ENCODE results near the gene GNG2.

The GNG2 gene

DNA sequence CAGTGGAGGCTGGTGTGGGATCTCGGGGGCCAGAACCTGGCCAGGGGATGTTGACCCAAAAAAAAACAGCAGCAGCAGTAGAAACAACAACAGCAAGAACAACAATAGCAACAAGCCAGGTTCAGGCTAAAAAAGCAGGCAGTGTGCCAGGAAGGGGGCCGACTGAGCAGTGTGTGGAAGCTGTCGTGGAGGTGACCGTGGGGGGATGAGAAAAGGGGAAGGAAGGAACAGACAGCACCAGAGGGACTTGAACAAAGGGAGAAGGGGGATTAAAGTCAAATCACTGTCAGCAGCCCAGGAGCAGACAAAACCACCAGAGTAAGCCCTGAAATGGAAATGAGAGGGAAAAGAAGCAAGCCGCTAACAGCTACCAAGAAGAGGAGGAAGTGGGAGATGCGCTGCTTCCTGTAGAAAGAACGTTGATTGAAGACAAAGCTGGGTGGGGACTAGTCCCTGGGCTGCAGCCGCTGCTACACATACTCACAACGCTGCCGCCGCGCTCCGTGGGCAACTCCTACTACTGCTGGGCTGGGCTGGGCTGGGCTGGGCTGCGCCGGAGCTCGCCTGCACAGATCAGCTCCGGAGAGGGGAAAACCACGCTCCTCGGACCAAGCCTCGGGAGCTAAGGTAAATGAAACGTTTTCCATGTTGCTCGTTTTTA, at the start of gene GNG2:
Gene GNG2 (plus strand): TSS at position 449 of the 661 bp plus-strand sequence. CDS start 90,067 bp downstream, outside the sequence.
- DNase-seq (ENCODE audit: low read depth): no peak

DNA sequence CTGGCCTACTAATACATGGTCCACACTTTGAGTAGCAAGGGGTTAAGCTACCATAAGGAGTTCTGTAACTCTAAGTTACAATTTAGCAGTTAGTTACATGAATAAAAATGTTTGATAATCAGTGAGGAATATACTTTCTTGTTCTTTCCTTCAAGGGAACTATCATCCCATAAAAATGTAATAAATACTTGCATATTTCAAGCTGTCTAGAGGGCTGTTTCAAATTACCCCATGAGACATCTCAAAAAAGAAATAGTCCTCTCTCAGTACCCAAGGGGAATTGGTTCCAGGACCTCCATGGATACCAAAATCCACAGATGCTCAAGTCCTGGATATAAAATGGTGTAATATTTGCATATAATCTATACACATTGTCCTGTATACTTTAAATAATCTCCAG, 48.7 kb upstream of the GNG2 start:
- DNase-seq (ENCODE audit: low read depth): no peak

DNA sequence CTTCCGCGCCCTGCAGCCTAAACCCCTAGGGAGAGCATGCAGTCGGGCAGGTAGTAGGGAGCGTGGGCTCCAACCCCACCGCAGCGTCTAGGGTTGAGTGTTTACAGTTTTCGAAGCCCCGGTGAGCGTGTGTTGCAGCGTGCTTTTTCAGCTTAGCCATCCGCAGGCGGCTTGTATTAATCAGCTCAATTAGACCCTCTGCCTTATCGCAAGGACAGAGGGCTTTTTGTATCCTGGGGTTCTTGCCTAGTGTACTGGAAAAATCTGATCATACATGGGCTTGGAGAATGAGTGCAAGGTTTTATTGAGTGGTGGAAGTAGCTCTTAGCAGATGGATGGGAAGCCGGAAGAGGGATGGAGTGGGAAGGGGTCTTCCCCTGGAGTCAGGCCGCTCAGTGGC, 44.4 kb upstream of the GNG2 start:
- no peak for DNase-seq (ENCODE audit: low read depth)

DNA sequence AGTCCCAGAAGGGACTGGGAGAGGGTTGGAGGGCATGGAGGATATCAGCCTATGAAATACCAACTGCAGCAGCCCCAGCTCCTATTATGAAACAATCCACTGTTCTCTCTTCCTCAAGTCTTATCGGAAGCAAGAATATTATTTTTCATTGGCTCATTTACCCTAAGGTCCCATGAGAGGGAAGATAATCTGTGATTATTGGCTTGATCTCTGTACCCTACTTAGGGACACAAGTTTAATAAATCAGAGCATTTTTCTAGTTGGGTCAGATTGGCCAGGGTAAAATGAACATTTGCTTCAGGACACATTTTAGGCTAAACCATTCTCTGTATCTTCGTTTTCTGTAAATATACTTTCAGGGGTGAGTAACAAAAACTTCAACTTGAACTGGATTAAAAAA, 43.1 kb upstream of the GNG2 start:
- DNase-seq (ENCODE audit: low read depth): no peak

DNA sequence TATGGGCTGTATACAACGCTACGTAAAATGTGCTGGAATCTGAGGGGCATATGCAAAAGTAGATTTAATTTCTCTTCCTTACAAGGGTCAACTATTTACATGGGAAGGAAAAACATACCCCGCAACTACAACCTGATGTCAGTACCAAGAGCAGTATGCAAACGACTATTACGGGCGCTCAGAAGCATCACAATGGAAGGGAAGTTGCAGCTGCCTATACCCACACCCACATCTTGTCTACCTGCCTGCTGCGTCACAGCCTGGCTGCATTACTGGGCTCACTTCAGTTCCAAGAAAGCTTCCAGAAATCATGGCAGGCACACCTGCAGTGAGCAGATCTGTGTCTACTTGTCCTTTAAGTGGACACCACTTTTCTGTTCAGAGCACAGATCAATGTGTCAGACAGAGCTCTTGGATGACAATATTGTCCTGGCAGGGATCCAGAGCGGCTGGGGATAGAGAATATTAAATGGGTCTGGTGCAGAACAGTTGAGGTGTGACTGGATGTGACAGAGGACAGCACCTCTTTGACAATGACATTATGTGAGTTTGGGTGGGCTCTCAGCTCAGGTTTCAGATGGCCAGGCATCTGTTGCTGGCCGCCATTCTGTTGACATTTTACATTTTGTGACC, 41.5 kb upstream of the GNG2 start:
- no peak for DNase-seq (ENCODE audit: low read depth)

DNA sequence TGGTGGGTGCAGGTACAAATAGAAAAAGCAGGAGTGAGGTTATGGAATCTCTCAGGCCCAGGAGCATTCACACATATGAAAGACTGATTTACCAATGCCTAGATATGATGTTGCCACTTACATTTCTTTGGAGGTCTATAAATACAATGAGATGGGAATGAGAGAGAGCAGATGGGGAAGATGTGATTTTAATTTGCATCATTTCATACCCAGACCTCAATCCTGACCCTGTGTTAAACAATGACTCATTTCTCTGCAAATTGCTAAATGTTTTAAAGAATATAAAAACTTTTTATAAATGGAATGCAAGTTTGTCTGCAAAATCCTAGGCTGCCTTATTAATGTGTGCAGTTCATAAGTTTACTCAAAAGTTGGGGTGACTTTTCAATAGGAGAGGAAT, 38.6 kb upstream of the GNG2 start:
- no peak for DNase-seq (ENCODE audit: low read depth)

DNA sequence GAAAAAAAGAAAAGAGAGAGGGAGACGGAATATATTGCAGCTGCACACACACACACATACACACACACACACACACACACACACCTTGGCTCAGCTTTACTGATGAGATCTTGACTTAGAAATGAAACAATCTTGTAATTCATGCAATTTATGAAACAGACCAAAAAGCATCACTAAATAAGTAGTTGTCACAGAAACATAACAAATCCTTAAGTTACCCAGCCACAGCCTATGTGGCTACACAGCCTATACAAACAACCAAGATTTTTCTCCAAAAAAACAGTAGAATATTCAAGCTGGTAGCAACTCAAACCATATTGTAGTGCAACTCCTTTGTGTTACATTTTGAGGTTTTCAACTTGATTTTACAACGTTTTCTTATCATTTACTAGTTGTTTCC, 37.9 kb upstream of the GNG2 start:
- no peak for DNase-seq (ENCODE audit: low read depth)

DNA sequence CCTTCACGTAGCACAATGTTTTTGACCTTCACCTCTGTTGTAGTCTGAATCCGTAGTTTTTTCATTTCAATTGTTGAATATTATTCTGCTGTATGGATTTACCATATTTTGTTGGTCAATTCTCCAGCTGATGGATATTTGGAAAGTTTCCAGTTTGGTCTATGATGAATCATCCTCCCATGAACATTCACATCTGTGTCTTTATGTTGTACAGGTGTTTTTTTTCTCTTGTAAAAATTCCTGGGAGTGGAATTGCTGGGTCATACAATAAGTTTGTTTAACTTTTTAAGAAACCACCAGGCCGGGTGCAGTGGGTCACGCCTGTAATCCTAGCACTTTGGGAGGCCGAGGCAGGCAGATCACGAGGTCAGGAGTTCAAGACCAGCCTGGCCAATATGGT, 36.7 kb upstream of the GNG2 start:
- no peak for DNase-seq (ENCODE audit: low read depth)

DNA sequence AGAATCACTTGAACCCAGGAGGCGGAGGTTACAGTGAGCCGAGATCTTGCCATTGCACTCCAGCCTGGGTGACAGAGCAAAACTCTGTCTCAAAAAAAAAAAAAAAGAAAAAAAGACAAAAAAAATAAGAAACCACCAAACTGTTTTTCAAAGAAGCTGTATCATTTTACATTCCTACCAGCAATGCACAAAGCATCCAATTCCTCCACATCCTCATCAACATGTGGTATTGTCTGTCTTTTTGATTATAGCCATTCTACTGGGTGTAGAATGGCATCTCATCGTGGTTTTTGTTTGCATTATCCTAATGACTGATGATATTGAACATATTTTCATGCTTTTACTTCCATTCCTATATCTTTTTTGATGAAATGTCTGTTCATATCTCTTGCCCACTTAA, 36.2 kb upstream of the GNG2 start:
- DNase-seq (ENCODE audit: low read depth): no peak

DNA sequence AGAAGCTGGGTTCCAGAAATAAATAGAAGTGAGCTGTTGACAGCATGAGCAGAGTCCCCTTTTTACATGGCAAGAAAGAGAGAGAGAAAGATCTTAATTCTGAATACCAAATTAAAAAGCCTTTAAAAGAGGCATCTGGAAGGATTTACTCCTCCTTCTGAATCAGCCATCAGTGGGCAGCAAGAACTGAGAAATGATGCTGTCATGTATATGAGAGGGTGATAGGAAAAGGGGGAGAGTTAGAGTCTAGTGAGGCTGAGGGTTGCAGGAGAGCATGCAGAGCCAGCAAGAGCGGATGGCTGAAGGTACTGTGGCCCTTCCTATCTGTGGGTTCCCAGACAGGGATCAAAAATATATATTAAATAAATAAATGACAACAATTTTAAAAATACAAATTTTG, 34.5 kb upstream of the GNG2 start:
- DNase-seq (ENCODE audit: low read depth): no peak

DNA sequence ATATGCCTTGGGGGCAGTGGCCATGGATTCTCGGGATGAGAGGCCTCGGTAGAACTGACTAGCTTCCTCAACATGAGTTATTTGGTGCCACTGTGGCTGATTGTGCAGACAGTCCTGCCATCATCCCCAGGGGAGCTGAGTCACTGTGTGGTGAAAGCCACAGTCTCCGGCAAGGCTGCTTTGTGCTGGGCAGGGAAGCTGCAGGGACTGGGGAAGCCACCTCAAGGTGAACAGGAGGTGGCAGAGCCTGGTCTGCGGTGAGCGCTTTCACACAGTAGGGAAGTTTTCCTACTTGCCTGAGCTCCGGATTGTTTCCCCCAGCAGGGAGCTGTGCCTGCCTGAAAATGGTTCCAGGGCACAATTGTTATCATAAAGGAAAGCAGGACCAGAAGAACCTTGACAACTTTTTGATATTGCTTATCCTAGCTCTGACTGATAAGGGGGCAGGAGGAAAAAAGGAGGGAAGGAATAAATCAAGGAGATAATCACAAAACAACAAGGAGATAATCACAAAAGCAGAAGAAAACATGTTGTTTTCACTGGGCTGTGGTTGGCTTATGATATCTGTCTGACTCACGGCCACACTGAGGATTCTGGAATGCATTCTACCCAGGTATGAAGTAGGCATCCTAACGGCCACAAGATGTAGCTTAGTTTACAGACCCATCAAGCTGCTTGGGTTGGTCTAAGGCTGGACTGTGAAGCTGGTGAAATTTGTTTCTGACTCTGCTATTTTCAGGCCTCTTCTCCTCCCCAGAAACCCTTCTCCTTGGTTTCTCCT, 32.2 kb upstream of the GNG2 start:
- no peak for DNase-seq (ENCODE audit: low read depth)

DNA sequence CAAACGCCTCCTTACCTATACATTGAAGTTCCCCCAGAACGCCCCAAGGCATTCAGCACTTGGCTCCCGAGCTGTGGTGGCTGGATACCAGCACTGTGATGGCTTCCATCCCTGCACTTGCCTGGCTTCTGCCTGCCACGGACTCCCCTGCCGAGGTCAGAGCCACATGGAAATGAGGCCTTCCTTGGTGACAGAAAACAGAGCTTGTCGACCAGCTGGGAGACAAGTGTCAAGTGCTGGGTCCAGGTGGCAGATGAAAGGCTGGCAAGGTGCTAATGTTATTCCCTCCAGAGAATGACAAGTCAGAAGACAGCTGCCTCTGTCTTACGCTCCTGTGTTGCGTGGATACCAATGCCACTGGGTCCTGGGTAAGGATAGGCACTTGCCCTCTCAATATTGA, 26.2 kb upstream of the GNG2 start:
- no peak for DNase-seq (ENCODE audit: low read depth)

DNA sequence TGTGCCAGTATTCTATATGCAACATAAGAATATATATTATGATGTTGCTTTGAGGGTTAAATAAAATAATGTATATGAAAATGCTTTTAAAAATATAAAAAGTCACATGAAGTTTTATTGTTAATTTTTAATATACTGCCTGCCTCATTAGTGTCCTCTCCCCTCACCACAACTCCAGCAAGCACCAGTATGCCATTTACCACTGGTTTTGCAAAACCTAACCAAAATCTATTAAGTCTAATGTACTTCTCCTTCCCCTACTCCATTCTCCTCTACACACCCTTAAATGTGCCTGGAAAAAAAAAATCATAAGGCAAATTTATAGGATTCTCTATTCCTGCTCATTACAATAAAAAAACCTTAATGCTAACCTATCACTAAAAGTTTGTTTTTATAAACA, 24.0 kb upstream of the GNG2 start:
- DNase-seq (ENCODE audit: low read depth): no peak

DNA sequence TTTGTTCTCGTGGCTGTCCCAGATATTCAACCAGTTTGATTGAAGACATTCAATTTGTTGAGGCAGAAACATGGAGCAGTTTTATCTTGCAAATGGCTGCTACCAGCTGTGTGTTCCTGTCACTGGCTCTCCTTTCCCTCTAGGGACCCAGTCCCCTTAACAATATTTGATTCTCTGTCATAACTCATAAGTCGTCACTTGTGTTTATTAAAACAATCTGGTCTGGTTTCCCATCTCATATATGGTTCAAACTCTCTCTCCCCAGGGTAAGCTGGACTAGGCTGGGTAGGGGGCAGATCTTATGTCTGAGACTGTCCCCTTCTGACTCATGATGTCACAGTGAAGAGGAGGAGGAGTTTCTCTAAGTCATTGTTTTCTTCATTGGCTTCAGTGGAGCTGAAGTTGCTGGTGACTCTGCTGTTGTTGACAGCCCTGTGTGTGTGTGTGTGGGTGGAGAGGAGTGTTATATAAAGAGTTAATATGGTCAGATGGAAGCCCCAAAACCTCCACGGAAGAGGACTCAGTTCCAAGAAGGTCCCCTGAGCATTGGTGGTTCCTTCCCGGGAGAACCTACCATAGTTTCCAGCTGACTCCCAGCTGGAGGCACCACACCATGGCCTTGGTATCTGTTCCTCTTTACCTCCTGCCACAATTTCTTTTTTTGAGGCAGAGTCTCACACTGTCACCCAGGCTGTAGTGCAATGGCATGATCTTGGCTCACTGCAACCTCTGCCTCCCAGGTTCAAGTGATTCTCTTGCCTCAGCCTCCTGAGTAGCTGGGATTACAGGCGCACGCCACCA, 16.1 kb upstream of the GNG2 start:
- DNase-seq (ENCODE audit: low read depth): no peak

DNA sequence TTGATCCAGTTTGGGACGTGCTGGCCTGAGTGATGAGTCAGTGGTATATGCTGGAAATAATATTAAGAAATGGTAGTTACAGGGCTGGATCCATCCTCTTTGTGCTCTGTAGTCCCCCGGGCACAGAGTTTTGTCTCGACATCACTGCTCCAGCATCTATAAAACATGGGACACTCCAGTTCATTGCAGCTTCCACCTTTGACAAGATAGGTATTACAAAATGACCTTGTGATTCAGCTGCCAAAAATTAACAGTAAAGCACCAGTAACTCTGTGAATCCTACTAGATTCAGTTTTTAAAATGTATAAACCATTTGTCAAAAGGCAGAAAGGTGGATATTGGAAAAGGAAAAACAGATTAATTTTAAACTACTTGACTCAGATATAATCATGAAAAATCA, 14.6 kb upstream of the GNG2 start:
- DNase-seq (ENCODE audit: low read depth): no peak

DNA sequence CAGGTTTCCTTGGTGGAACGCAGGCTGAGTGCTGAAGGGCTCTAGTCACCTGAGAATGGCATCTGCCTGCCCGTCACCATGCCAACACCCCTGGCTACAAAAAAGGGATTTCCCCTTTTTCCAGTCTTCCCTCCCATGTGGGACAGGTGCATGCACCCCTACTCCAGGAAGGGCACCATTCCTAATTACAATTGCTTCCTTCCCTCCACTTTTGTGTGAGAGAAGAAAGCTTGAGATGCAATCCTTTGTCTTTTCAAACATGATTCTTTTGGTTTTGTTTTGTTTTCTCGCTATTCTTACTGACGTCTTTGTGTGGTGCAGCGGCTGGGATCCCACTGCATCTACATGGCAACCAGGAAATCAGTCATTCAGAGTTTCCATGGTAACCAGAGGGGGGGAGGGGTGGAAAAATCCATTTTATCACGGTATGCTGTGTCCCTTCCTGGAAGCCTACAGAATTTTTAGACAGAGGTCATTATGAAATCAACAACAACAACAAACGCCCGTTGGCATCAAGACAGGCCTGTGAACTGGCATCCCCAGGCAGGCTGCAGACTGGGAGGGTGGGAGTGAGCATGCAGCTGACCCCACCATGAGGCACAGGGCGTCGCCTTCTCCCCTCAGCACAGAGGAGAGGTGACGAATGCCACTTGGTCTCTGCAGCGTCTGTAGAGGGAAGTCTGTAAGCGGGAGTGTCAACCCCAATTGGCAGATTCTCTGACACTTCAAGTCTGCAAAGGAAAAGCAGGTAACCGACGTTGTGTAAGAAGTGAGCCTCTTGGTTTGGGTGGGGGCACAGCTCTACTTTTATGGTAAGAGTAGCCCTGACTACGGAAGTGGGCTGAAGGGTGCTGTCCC, 13.6 kb upstream of the GNG2 start:
- no peak for DNase-seq (ENCODE audit: low read depth)

DNA sequence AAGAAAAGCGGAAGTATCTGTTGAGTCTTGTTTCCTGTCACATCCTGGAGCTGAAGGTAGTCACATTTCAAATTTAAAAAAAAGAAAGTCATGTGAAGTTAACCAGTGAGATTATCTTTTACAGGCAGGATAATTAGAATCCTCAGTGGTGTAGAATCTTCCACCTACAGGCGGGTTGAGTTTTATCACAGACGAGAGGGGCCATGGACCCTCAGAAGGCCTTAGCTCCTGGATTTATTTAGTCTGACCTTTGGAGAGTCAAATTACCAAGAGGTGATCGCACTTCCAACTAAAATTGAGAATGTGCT, 13.0 kb upstream of the GNG2 start:
- DNase-seq (ENCODE audit: low read depth): no peak

DNA sequence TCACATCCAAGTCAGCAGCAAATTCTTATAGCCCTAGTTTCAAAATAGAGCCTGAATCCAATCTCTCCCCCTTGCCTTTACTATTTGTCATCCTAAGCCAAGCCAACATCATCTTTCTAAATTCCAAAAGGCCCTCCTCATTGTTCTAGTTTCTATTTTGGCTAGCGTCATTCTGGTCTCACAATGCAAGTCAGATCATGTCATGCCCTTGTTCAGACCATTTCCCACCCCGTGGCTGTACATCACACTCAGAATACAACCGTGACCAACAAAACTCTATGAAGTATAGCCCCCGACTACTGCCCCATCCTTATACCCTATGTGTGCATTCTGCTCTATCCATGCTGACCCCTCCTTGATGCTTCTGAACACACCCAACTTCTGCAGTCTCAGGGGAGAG, 12.3 kb upstream of the GNG2 start:
- no peak for DNase-seq (ENCODE audit: low read depth)

DNA sequence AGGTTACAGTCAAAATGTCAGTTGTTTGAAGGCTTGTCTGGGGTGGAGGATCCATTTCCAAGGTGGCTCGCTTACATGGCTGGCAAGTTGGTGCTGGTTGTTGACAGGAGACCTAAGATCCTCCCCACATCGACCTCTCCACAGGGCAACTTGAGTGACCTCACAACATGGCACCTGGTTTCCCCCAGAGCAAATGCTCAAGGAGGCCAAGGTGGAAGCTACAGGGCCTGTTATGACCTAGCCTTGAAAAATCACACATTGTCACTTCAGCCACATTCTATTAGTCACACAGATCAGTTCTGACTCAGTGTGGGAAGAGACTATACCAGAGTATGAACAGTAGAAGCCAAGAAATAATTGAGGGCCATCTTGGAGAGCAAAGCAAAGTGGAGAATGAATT, 11.3 kb upstream of the GNG2 start:
- no peak for DNase-seq (ENCODE audit: low read depth)

DNA sequence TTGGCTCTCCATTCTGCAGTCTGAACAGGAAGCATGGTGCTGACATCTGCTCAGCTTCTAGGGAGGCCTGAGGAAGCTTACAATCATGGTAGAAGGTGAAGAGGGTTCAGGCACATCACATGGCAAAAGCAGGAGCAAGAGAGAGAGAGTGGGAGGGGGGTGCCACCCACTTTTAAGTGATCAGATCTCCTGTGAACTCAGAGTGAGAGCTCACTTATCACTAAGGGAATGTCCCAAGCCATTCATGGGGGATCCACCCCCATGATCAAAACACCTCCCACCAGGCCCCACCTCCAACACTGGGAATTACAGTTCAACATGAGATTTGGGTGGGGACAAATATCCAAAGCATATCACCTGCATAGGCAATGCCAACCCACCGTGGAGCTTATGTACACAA, 9.8 kb upstream of the GNG2 start:
- no peak for DNase-seq (ENCODE audit: low read depth)

DNA sequence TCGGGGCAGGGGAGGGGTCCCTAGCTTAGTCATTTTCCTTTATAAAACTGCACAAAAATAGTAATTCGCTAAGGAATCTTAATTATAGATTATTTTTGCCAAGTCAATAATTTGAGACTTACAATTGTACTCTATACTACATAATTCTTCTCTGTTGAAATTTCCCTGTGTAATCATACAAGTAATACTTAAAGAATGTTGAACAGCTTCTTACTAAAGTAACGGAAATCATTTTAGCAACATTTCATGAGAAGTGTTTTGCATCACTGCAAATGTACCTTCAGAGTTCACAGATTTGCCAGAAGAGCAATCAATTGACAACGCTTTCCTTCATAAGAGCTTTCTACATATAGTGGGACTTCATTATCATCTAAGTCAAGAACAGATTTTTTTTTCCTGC, 7.9 kb upstream of the GNG2 start:
- no peak for DNase-seq (ENCODE audit: low read depth)

DNA sequence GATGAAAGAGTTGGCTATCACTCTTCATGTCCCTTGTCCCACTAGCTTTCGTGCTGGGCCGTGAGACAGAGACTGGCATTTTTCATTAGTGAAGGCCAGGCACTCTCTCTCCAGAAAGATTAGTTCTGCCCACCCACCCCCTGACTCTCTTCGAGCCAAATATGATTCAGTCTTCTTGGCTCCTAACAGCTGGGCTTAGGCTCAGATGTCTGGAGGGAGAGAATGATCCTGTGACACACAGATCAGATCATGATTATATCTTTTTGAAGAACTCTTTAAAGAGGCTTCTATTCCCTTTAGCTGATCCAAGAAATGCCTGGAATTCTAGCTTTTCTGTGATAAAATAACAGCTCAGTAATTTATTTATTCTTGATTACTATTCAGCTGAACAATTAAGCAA, 5.2 kb upstream of the GNG2 start:
- DNase-seq (ENCODE audit: low read depth): no peak
